K562 (cell line): ENCODE results near the gene UBE2L6. TPM values are rescaled to one million over a fixed set of nuclear protein-coding genes. Genes with fewer than 3 reads are reported as not detected.
A peak's percentile ranks its signal among the peaks of the same experiment; 100 is the strongest.

Experiments used
- ARHGAP35 ChIP-seq: fragments of 450-650 bp; IDR thresholded peaks from 2 replicates; pipeline ENCODE4 v1.6.1; 2018; ENCODE audit not compliant: partially characterized antibody
- CTCF ChIP-seq, 3 experiments: IDR thresholded peaks in 2 of 3; conservative IDR thresholded peaks in 1 of 3; 2 replicates each; pipeline ENCODE4 v1.5.1; 2011 to 2012; ENCODE audit warnings: low read length in 3 of 3, mild to moderate bottlenecking in 3 of 3, control low read depth in 2 of 3, improper control_type of control experiment in 1 of 3, inconsistent platforms in 1 of 3, low read depth in 1 of 3, mixed read lengths in 1 of 3, moderate library complexity in 1 of 3; ENCODE audit not compliant: insufficient read depth in 2 of 3
- HDAC2 ChIP-seq: fragments of 450-650 bp; IDR thresholded peaks from 2 replicates; pipeline ENCODE4 v1.6.1; 2016; ENCODE audit warnings: mild to moderate bottlenecking
- KAT2B ChIP-seq: IDR thresholded peaks from one replicate; pipeline ENCODE4 v1.6.1; 2012; ENCODE audit warnings: low read depth, mild to moderate bottlenecking, control low read depth, inconsistent platforms, low read length, moderate library complexity
- NELFE ChIP-seq: IDR thresholded peaks from 2 replicates; pipeline ENCODE4 v1.6.1; 2011; ENCODE audit warnings: mild to moderate bottlenecking; ENCODE audit not compliant: insufficient read depth, insufficient read length
- RAD21 ChIP-seq, 2 experiments: fragments of 250-450 bp in 1 of 2; fragments of 450-650 bp in 1 of 2; sonication (Bioruptor Pico) in 1 of 2; formaldehyde crosslinking in 1 of 2; IDR thresholded peaks in 1 of 2; conservative IDR thresholded peaks in 1 of 2; 2 replicates each; pipeline versions ENCODE4 v1.4.0 to v1.8.0; 2020 to 2022; ENCODE audit warnings: mild to moderate bottlenecking in 2 of 2, moderate library complexity in 1 of 2
- SFPQ ChIP-seq: fragments of 200-400 bp; formaldehyde crosslinking; IDR thresholded peaks from 2 replicates; pipeline ENCODE4 v1.6.1; 2017; ENCODE audit warnings: mild to moderate bottlenecking, low read depth, low read length, moderate library complexity
- ZNF133 ChIP-seq: fragments of 250-450 bp; sonication (Bioruptor Pico); IDR thresholded peaks from 2 replicates; pipeline ENCODE4 v1.4.0; 2020; ENCODE audit warnings: mild to moderate bottlenecking
- ZNF311 ChIP-seq: fragments of 250-450 bp; sonication (Bioruptor Pico); IDR thresholded peaks from 2 replicates; pipeline ENCODE4 v1.4.0; 2020; ENCODE audit warnings: mild to moderate bottlenecking, moderate library complexity
- ZNF316 ChIP-seq: fragments of 450-650 bp; IDR thresholded peaks from 2 replicates; pipeline ENCODE4 v1.6.1; 2016
- ZNF551 ChIP-seq: fragments of 250-450 bp; sonication (Bioruptor Pico); IDR thresholded peaks from 2 replicates; pipeline ENCODE4 v1.5.0; 2021; ENCODE audit warnings: mild to moderate bottlenecking, moderate library complexity
- ZNF785 ChIP-seq: fragments of 250-450 bp; sonication (Bioruptor Pico); IDR thresholded peaks from 2 replicates; pipeline ENCODE4 v1.4.0; 2020; ENCODE audit warnings: mild to moderate bottlenecking
- ZZZ3 ChIP-seq: fragments of 450-650 bp; IDR thresholded peaks from 2 replicates; pipeline ENCODE4 v1.6.1; 2016; ENCODE audit warnings: antibody characterized with exemption, mild to moderate bottlenecking, moderate library complexity
- polyA plus RNA-seq, 8 experiments: library from polyadenylated mRNA; depleted of rRNA in 4 of 8; stranded (reverse) in 5 of 8; unstranded in 3 of 8; fragments of >200 nt; fragmentation: Nextera tagmentation in 2 of 8; fragmentation: Illumina TruSeq in 1 of 8; extraction: Ambion mirVana in 2 of 8; extraction: Trizol in 1 of 8; gene quantifications; 2 replicates each; pipeline versions ENCODE4 v1.2.1 to v1.2.3, GENCODE V29; 2011 to 2014; ENCODE audit warnings: inconsistent platforms in 1 of 8, missing spikeins in 1 of 8
- total RNA-seq, 7 experiments: library from RNA; depleted of rRNA in 6 of 7; stranded (reverse); fragments of >200 nt in 6 of 7; fragmentation: Illumina TruSeq in 2 of 7; extraction: Trizol in 2 of 7; gene quantifications; 2 replicates each; pipeline versions ENCODE4 v1.2.1 to v1.2.3, GENCODE V29; 2011 to 2021; ENCODE audit warnings: low replicate concordance in 1 of 7
- TF ChIP-seq, protein P1 (sequence below): fragments of 450-650 bp; formaldehyde crosslinking; IDR thresholded peaks from 2 replicates; pipeline ENCODE4 v1.4.0; 2020; ENCODE audit warnings: mild to moderate bottlenecking, mixed read lengths

UBE2L6 gene
- total and polyA plus RNA-seq, 9 of the 15 experiments (the other 6 are each of a cell fraction or from before 2014, with no cell fraction given), result 5.9 to 24.9 (median 9.7) TPM

GRCh38 chr11:57562596-57562995 lies 4.9 kb downstream of the UBE2L6 start (continued):
- TF ChIP-seq, protein P1, sequence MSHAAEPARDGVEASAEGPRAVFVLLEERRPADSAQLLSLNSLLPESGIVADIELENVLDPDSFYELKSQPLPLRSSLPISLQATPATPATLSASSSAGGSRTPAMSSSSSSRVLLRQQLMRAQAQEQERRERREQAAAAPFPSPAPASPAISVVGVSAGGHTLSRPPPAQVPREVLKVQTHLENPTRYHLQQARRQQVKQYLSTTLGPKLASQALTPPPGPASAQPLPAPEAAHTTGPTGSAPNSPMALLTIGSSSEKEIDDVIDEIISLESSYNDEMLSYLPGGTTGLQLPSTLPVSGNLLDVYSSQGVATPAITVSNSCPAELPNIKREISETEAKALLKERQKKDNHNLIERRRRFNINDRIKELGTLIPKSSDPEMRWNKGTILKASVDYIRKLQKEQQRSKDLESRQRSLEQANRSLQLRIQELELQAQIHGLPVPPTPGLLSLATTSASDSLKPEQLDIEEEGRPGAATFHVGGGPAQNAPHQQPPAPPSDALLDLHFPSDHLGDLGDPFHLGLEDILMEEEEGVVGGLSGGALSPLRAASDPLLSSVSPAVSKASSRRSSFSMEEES, result no peak
- TF ChIP-seq HDAC2 (no peak), ZNF551 (CRISPR knock-in tag) (no peak), ZNF311 (CRISPR knock-in tag) (no peak), RAD21 (CRISPR knock-in tag; conservative IDR thresholded peaks at IDR 0.05 in 1 of 2, IDR thresholded peaks at IDR 0.05 in 1 of 2) (peak in 1 of 2 experiments; percentile 72; a peak in 3 of 4 replicates), ARHGAP35 (no peak), ZZZ3 (no peak), ZNF316 (no peak), ZNF133 (CRISPR knock-in tag) (no peak), NELFE (no peak), CTCF (IDR thresholded peaks at IDR 0.05 in 2 of 3, conservative IDR thresholded peaks at IDR 0.05 in 1 of 3; ENCODE audit: insufficient read depth in 2 of 3, low read depth in 1 of 3, low read length in 3 of 3) (peak; percentile 28 to 54 (median 51); a peak in 4 of 6 replicates), ZNF785 (CRISPR knock-in tag) (no peak), SFPQ (no peak), KAT2B (no peak)
